ENCODE data around the gene UBE2E3. TPM values are rescaled to one million over a fixed set of nuclear protein-coding genes. Genes with fewer than 3 reads are reported as not detected.

Gene UBE2E3
- polyA plus RNA-seq, 6 donors from 2014 or later: 40.9 to 82.5 (median 55.0) TPM

DNA sequence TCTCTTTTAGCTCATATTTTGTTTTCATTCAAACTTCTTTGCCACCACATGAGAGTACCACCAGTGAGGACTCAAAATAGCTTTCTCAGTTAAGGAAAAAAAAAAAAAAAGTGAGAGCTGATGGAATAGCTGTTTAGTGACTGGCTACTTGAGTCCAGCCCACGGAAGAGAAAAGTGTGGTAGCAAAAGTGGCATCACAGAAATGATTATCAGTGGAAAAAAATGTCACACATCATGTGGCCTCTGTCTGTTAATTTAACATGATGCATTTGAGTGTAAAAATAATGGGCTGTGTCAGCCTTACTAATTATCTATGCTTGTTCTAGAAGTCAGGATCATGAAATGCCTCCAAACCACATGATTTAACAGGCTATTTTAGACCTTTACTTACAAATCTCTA is 132.5 kb downstream of the UBE2E3 start:
- no peak for ATAC-seq (ENCODE audit: low read depth in 2 of 2)
- Mint-ChIP-seq H3K4me3 (no peak overlapping the region), H3K36me3 (no peaks in the 10 kb centered on the region), H3K27me3 (no peaks in the 10 kb centered on the region), H3K9me3 (no peaks in the 10 kb centered on the region), H3K4me1 (no peaks in the 10 kb centered on the region), H3K27ac (no peak overlapping the region)
- no peak for DNase-seq

Data from naive B cell (primary cell).